ENCODE measurements around the gene CDH4.

The CDH4 gene

GRCh38 chr20:61662968-61663331, 410.9 kb downstream of the CDH4 start:
- FAIRE-seq = no peak

GRCh38 chr20:61663521-61664425, 411.7 kb downstream of the CDH4 start:
- FAIRE-seq = no peak

- no peak for FAIRE-seq
Measured at GRCh38 chr20:61664556-61665320, 412.7 kb downstream of the CDH4 start.

GRCh38 chr20:61665528-61666470, 413.7 kb downstream of the CDH4 start:
- no peak for FAIRE-seq

GRCh38 chr20:61666471-61666832, 414.4 kb downstream of the CDH4 start:
- no peak for FAIRE-seq

GRCh38 chr20:61667056-61667792, 415.2 kb downstream of the CDH4 start:
- FAIRE-seq = no peak

- FAIRE-seq = no peak
Measured at GRCh38 chr20:61668065-61668650, 416.1 kb downstream of the CDH4 start.

- no peak for FAIRE-seq
Measured at GRCh38 chr20:61668771-61669503, 416.9 kb downstream of the CDH4 start.

GRCh38 chr20:61670274-61670673, 418.2 kb downstream of the CDH4 start:
- no peak for FAIRE-seq

GRCh38 chr20:61671559-61671958, 419.5 kb downstream of the CDH4 start:
- FAIRE-seq = no peak

GRCh38 chr20:61673152-61673847, 421.2 kb downstream of the CDH4 start:
- no peak for FAIRE-seq

- no peak for FAIRE-seq
Measured at GRCh38 chr20:61674121-61674520, 422.1 kb downstream of the CDH4 start.

- no peak for FAIRE-seq
Measured at GRCh38 chr20:61674688-61675087, 422.6 kb downstream of the CDH4 start.

GRCh38 chr20:61677928-61678327, 425.9 kb downstream of the CDH4 start:
- no peak for FAIRE-seq

GRCh38 chr20:61678437-61678836, 426.4 kb downstream of the CDH4 start:
- FAIRE-seq = no peak

- FAIRE-seq = no peak
Measured at GRCh38 chr20:61679473-61679872, 427.4 kb downstream of the CDH4 start.

- FAIRE-seq = no peak
Measured at GRCh38 chr20:61680096-61680495, 428.0 kb downstream of the CDH4 start.

- FAIRE-seq = no peak
Measured at GRCh38 chr20:61682114-61682995, 430.3 kb downstream of the CDH4 start.

- no peak for FAIRE-seq
Measured at GRCh38 chr20:61682996-61683681, 431.1 kb downstream of the CDH4 start.
